Measurements from ENCODE around the gene EXOC6. TPM values are rescaled to one million over a fixed set of nuclear protein-coding genes. Genes with fewer than 3 reads are reported as not detected.

Gene EXOC6
- total RNA-seq, 4 donors from 2014 or later: 10.5 to 82.1 (median 31.7) TPM

DNA sequence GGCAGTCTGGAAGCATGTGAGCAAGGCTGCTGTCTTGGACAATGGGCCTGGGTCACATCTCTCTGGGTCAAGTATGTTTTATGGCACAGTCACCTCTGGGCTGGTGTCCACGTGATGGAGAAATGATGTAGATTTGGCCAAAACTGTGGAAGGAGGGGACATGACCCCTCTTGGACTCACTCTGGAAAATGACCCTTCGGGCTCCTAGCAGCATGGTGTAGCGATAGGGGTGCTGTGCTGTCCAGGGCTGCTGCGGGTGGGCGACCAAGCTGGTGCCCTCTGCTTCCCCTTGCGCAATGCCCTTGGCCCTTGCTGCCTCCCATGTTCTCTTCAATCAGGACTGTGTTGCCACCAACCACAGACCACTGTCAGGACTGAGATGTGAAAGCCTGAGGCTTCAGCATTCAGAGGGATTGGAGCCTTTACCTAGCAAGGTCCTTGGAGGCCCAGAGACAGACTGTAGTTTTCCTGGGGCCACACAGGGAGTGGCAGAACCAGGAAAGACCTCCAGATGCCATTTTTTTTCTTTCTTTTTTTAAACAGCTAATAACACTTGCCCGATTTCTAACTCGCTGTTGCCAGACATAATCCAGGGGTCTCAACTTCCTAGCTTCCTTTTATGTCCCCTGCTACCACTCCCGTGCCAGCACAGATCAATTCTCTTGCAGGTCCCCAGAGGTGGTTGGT lies 231.5 kb downstream of the EXOC6 start:
- DNase-seq: no peak
- H3K4me3 ChIP-seq: no peak overlapping the region

DNA sequence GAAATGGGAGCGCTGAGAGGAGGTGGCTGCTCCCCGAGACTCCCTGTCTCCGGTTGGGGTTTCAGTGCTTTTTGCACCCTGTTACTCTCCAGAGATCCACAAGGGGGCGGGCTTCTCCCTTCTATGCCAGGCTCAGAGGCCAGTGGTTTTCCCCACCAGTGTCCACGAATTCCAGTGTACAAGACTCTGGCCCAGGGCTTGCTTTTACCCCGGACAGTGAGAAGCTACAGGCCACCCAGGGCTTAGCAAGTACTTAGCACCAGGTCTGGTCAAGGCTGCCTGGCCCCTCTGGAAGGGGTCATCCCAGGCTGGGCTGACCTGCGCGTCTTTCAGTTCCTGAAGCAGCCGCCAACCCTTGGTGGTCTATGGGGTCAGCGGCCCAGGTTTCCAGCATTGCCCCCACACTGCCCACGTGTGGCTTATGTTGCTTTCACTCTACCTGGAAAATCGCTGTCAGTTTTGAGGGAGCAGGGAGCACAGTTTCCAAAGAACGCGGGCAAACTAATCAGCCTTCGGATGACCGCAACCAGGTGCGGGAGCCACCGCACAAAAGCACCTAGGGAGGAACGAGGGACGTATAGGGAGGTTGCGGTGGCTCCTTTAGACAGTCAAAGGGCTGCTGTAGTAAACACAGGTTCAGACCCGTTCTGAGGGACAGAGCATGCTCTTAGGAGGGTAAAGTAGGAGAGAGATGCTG lies 232.2 kb downstream of the EXOC6 start:
- H3K4me3 ChIP-seq: no peak overlapping the region
- TF ChIP-seq POLR2A (IDR thresholded peaks at IDR 0.05): no peak
- TF ChIP-seq, protein P1, sequence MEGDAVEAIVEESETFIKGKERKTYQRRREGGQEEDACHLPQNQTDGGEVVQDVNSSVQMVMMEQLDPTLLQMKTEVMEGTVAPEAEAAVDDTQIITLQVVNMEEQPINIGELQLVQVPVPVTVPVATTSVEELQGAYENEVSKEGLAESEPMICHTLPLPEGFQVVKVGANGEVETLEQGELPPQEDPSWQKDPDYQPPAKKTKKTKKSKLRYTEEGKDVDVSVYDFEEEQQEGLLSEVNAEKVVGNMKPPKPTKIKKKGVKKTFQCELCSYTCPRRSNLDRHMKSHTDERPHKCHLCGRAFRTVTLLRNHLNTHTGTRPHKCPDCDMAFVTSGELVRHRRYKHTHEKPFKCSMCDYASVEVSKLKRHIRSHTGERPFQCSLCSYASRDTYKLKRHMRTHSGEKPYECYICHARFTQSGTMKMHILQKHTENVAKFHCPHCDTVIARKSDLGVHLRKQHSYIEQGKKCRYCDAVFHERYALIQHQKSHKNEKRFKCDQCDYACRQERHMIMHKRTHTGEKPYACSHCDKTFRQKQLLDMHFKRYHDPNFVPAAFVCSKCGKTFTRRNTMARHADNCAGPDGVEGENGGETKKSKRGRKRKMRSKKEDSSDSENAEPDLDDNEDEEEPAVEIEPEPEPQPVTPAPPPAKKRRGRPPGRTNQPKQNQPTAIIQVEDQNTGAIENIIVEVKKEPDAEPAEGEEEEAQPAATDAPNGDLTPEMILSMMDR (IDR thresholded peaks at IDR 0.05): peak; percentile 32 to 78 (median 74)
- no peaks in the 10 kb centered on the region for H3K9me3 ChIP-seq
- H3K27ac ChIP-seq: no peak overlapping the region
- no peaks in the 10 kb centered on the region for H3K36me3 ChIP-seq
- no peaks in the 10 kb centered on the region for H3K27me3 ChIP-seq
- peak; percentile 31 to 77 (median 60) for DNase-seq
- H3K4me1 ChIP-seq: no peaks in the 10 kb centered on the region

More for the DNA sequence above, 231.5 kb downstream of the EXOC6 start:
- Histone ChIP-seq H3K27me3 (peaks cover 0 to 7% of the 10 kb centered on the region in 2 donors), H3K36me3 (no peaks in the 10 kb centered on the region), H3K27ac (no peak overlapping the region), H3K9me3 (no peaks in the 10 kb centered on the region), H3K4me1 (peaks cover 0 to 4% (median 2%) of the 10 kb centered on the region in 4 donors)
- TF ChIP-seq POLR2A (IDR thresholded peaks at IDR 0.05): no peak
- TF ChIP-seq, protein P1 (IDR thresholded peaks at IDR 0.05): no peak

- no peak for DNase-seq
- H3K27me3 ChIP-seq: no peaks in the 10 kb centered on the region
These were observed 233.0 kb downstream of the EXOC6 start for GRCh38 chr10:93081318-93081717.

DNA sequence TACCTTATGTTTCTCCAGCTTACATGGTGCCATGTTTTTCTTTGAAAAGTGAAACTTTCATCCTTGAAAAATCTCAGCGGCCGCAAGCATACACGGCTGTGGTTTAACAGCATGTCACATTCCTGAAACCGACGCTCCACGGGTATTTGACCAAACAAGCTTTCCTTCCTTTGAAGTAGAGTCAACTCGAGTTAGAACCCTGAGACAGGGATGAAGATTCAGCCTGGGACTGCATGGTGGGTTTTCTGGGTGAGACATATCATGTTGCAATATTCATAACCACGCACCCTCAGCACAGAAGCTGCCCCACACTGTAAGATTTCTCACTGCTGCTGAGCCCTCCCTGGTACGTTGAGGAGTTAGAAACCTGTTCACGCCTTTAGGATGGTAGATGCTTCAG lies 233.5 kb downstream of the EXOC6 start:
- Histone ChIP-seq H3K27ac (no peak overlapping the region), H3K27me3 (no peaks in the 10 kb centered on the region), H3K36me3 (no peaks in the 10 kb centered on the region), H3K4me3 (no peak overlapping the region), H3K4me1 (no peaks in the 10 kb centered on the region), H3K9me3 (no peaks in the 10 kb centered on the region)
- DNase-seq: no peak
- TF ChIP-seq, protein P1 (IDR thresholded peaks at IDR 0.05): no peak
- no peak for TF ChIP-seq POLR2A (IDR thresholded peaks at IDR 0.05)

More at GRCh38 chr10:93081318-93081717, 233.0 kb downstream of the EXOC6 start:
- no peaks in the 10 kb centered on the region for H3K4me1 ChIP-seq
- no peaks in the 10 kb centered on the region for H3K36me3 ChIP-seq
- no peak overlapping the region for H3K27ac ChIP-seq
- H3K4me3 ChIP-seq: no peak overlapping the region
- TF ChIP-seq, protein P1 (IDR thresholded peaks at IDR 0.05): no peak
- no peak for TF ChIP-seq POLR2A (IDR thresholded peaks at IDR 0.05)
- H3K9me3 ChIP-seq: no peaks in the 10 kb centered on the region

DNA sequence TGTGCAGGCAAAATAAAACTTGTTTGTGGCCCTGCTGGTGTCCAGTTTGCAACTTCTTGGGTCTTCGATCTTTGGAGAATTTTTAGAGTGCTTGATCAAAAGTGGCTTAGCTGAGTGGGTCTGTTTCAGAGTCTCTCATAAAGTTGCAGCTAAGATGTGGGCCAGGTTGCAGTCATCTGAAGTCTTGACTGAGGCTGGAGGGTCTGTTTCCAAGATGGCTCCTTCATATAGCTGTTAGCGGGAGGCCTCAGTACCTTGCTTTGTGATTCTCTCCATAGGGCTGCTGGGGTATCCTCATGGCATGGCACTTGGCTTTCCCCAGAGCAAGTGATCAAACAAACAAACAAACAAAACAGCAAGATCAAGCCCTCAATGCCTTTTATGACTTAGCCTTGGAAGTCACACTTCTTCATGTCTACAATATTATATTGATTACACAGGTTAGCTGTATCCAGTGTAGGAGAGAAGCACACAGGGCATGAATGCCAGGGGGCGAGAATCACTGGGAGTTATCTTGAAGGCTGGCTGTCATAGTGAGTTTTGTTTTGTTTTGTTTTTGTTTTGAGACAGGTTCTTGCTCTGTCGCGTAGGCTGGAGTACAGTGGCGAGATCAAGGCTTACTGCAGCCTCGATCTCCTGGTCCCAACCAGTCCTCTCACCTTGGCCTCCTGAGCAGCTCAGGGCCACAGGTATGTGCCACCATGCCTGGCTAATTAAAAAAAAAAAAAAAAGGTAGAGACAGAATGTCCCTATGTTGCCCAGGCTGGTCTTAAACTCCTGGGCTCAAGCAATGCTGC lies 235.6 kb downstream of the EXOC6 start:
- no peak overlapping the region for H3K4me3 ChIP-seq
- H3K4me1 ChIP-seq: no peaks in the 10 kb centered on the region
- no peaks in the 10 kb centered on the region for H3K36me3 ChIP-seq
- H3K27me3 ChIP-seq: no peaks in the 10 kb centered on the region
- H3K27ac ChIP-seq: no peak overlapping the region
- TF ChIP-seq POLR2A (IDR thresholded peaks at IDR 0.05): no peak
- TF ChIP-seq, protein P1 (IDR thresholded peaks at IDR 0.05): no peak
- H3K9me3 ChIP-seq: no peaks in the 10 kb centered on the region
- DNase-seq: no peak
